WTC11 (cell line): ENCODE measurements around the gene GALNT15. TPM values are rescaled to one million over a fixed set of nuclear protein-coding genes. Genes with fewer than 3 reads are reported as not detected.

Experiments
- ATAC-seq: fragments of 200-7000 bp; cut with Tn5 transposase; 2 replicates; pipeline ENCODE4 v1.10.0; 2021; ENCODE audit warnings: mild to moderate bottlenecking, moderate library complexity
- CTCF ChIA-PET: fragments of 300-600 bp; sonication (Branson Sonifier 250); formaldehyde crosslinking; loops from one replicate; lab custom pipeline; 2021; ENCODE audit warnings: antibody characterized with exemption; lab: Charles Lee
- POLR2A ChIA-PET: fragments of 350-600 bp; sonication (Branson Sonifier 250); formaldehyde crosslinking; loops from one replicate; lab custom pipeline; 2021; ENCODE audit warnings: antibody characterized with exemption; lab: Charles Lee
- DNase-seq: peaks from one replicate; pipeline ENCODE4 v3.0.0; 2021; ENCODE audit warnings: low spot score
- H3K27ac Mint-ChIP-seq: 2 replicates; pipeline ENCODE4 v1.8.0; 2021; ENCODE audit warnings: mixed read lengths
- H3K27me3 Mint-ChIP-seq: 2 replicates; pipeline ENCODE4 v1.8.0; 2021; ENCODE audit warnings: low read depth, mild to moderate bottlenecking, moderate library complexity, mixed read lengths
- H3K36me3 Mint-ChIP-seq: 2 replicates; pipeline ENCODE4 v1.8.0; 2021; ENCODE audit warnings: mixed read lengths
- H3K4me1 Mint-ChIP-seq: 2 replicates; pipeline ENCODE4 v1.8.0; 2022; ENCODE audit warnings: mixed read lengths
- H3K4me3 Mint-ChIP-seq: 2 replicates; pipeline ENCODE4 v1.8.0; 2021; ENCODE audit warnings: mild to moderate bottlenecking, moderate library complexity, mixed read lengths
- H3K9me3 Mint-ChIP-seq: 2 replicates; pipeline ENCODE4 v1.8.0; 2021; ENCODE audit warnings: mixed read lengths
- ATF1 ChIP-seq: sonication (generic); formaldehyde crosslinking; IDR thresholded peaks from 2 replicates; pipeline ENCODE4 v1.8.1; 2023; ENCODE audit warnings: mild to moderate bottlenecking, moderate library complexity, missing genetic modification reagents
- MXD4 ChIP-seq: fragments of 250-450 bp; sonication (Bioruptor Pico); IDR thresholded peaks from 2 replicates; pipeline ENCODE4 v1.8.0; 2021; ENCODE audit warnings: mild to moderate bottlenecking, moderate library complexity, borderline replicate concordance
- NFATC4 ChIP-seq: fragments of 250-450 bp; sonication (Bioruptor Pico); IDR thresholded peaks from 2 replicates; pipeline ENCODE4 v1.9.0; 2021; ENCODE audit warnings: mild to moderate bottlenecking
- NFE2L1 ChIP-seq: sonication (generic); formaldehyde crosslinking; IDR thresholded peaks from 2 replicates; pipeline ENCODE4 v1.8.1; 2023; ENCODE audit warnings: missing genetic modification reagents
- NR1H2 ChIP-seq: sonication (generic); formaldehyde crosslinking; IDR thresholded peaks from 2 replicates; pipeline ENCODE4 v1.9.0; 2021; ENCODE audit warnings: mild to moderate bottlenecking, moderate library complexity, missing genetic modification reagents
- NR2C2 ChIP-seq: sonication (generic); formaldehyde crosslinking; IDR thresholded peaks from 2 replicates; pipeline ENCODE4 v1.8.0; 2022; ENCODE audit warnings: mild to moderate bottlenecking, missing genetic modification reagents
- SMAD4 ChIP-seq: sonication (generic); formaldehyde crosslinking; IDR thresholded peaks from 2 replicates; pipeline ENCODE4 v1.8.0; 2022; ENCODE audit warnings: mild to moderate bottlenecking, missing genetic modification reagents
- TCF7 ChIP-seq: sonication (generic); formaldehyde crosslinking; IDR thresholded peaks from 2 replicates; pipeline ENCODE4 v1.8.0; 2022; ENCODE audit warnings: mild to moderate bottlenecking, low read depth, missing genetic modification reagents, moderate library complexity
- ZNF138 ChIP-seq: sonication (generic); formaldehyde crosslinking; conservative IDR thresholded peaks from 2 replicates; pipeline ENCODE4 v1.8.1; 2022; ENCODE audit warnings: mild to moderate bottlenecking, moderate library complexity, missing genetic modification reagents
- ZNF219 ChIP-seq: sonication (generic); formaldehyde crosslinking; IDR thresholded peaks from 2 replicates; pipeline ENCODE4 v1.8.0; 2023; ENCODE audit warnings: missing genetic modification reagents, mild to moderate bottlenecking, borderline replicate concordance
- ZNF416 ChIP-seq: fragments of 250-450 bp; sonication (Bioruptor Pico); IDR thresholded peaks from 2 replicates; pipeline ENCODE4 v1.9.0; 2021; ENCODE audit warnings: mild to moderate bottlenecking, inconsistent platforms
- total RNA-seq: library from RNA; stranded (reverse); gene quantifications from 3 replicates; pipeline ENCODE4 v1.2.3, GENCODE V29; 2021
- TF ChIP-seq, protein P1 (sequence below): sonication (generic); formaldehyde crosslinking; IDR thresholded peaks from 2 replicates; pipeline ENCODE4 v1.8.1; 2023; ENCODE audit warnings: mild to moderate bottlenecking, missing genetic modification reagents
- TF ChIP-seq, protein P2 (sequence below): sonication (generic); formaldehyde crosslinking; conservative IDR thresholded peaks from 2 replicates; pipeline ENCODE4 v1.8.1; 2022; ENCODE audit warnings: mild to moderate bottlenecking, missing genetic modification reagents
- TF ChIP-seq, protein P3 (sequence below): fragments of 200-600 bp; IDR thresholded peaks from 2 replicates; pipeline ENCODE4 v1.8.0; 2022; ENCODE audit warnings: antibody characterized with exemption
- TF ChIP-seq, protein P4 (sequence below): sonication (generic); formaldehyde crosslinking; IDR thresholded peaks from 2 replicates; pipeline ENCODE4 v1.8.1; 2023; ENCODE audit warnings: mild to moderate bottlenecking, missing genetic modification reagents, moderate library complexity
- TF ChIP-seq, protein P5 (sequence below): fragments of 250-450 bp; sonication (Bioruptor Pico); IDR thresholded peaks from 2 replicates; pipeline ENCODE4 v1.9.0; 2021; ENCODE audit warnings: mild to moderate bottlenecking, borderline replicate concordance
- TF ChIP-seq, protein P6 (sequence below): fragments of 250-450 bp; sonication (Bioruptor Pico); IDR thresholded peaks from 2 replicates; pipeline ENCODE4 v1.9.0; 2021; ENCODE audit warnings: mild to moderate bottlenecking
- TF ChIP-seq, protein P7 (sequence below): sonication (generic); formaldehyde crosslinking; conservative IDR thresholded peaks from 2 replicates; pipeline ENCODE4 v1.8.1; 2023; ENCODE audit warnings: mild to moderate bottlenecking, low read depth, missing genetic modification reagents, moderate library complexity
- TF ChIP-seq, protein P8 (sequence below): sonication (generic); formaldehyde crosslinking; IDR thresholded peaks from 2 replicates; pipeline ENCODE4 v1.8.0; 2022; ENCODE audit warnings: mild to moderate bottlenecking, missing genetic modification reagents

Gene GALNT15
- total RNA-seq, 1 experiment from 2014 or later, result 0.15 TPM

DNA sequence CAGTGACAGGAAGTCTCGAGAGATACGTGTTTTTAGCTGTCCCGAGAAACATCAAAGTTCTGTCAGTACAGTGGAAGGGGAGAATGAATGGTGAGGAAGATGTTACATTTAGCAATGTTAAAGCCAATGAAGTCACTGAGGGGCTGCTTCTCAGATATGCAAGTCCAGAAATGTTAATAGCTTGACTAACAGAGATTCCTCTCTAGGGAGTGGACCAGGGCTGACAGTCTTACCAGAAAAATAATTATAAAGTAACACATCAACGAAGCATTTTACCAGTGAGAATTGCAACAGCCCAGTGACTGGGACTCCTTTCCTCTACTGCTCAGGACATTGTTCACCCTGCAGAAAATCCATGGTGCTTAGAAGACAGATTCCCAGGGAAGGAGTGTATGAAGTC is 23.9 kb downstream of the GALNT15 start (continued):
- TF ChIP-seq, protein P1, sequence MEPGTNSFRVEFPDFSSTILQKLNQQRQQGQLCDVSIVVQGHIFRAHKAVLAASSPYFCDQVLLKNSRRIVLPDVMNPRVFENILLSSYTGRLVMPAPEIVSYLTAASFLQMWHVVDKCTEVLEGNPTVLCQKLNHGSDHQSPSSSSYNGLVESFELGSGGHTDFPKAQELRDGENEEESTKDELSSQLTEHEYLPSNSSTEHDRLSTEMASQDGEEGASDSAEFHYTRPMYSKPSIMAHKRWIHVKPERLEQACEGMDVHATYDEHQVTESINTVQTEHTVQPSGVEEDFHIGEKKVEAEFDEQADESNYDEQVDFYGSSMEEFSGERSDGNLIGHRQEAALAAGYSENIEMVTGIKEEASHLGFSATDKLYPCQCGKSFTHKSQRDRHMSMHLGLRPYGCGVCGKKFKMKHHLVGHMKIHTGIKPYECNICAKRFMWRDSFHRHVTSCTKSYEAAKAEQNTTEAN (CRISPR knock-in tag), result no peak
- TF ChIP-seq, protein P2, sequence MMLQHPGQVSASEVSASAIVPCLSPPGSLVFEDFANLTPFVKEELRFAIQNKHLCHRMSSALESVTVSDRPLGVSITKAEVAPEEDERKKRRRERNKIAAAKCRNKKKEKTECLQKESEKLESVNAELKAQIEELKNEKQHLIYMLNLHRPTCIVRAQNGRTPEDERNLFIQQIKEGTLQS (CRISPR knock-in tag), result no peak
- TF ChIP-seq ATF1 (CRISPR knock-in tag), result no peak
- TF ChIP-seq, protein P3, sequence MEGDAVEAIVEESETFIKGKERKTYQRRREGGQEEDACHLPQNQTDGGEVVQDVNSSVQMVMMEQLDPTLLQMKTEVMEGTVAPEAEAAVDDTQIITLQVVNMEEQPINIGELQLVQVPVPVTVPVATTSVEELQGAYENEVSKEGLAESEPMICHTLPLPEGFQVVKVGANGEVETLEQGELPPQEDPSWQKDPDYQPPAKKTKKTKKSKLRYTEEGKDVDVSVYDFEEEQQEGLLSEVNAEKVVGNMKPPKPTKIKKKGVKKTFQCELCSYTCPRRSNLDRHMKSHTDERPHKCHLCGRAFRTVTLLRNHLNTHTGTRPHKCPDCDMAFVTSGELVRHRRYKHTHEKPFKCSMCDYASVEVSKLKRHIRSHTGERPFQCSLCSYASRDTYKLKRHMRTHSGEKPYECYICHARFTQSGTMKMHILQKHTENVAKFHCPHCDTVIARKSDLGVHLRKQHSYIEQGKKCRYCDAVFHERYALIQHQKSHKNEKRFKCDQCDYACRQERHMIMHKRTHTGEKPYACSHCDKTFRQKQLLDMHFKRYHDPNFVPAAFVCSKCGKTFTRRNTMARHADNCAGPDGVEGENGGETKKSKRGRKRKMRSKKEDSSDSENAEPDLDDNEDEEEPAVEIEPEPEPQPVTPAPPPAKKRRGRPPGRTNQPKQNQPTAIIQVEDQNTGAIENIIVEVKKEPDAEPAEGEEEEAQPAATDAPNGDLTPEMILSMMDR, result no peak

DNA sequence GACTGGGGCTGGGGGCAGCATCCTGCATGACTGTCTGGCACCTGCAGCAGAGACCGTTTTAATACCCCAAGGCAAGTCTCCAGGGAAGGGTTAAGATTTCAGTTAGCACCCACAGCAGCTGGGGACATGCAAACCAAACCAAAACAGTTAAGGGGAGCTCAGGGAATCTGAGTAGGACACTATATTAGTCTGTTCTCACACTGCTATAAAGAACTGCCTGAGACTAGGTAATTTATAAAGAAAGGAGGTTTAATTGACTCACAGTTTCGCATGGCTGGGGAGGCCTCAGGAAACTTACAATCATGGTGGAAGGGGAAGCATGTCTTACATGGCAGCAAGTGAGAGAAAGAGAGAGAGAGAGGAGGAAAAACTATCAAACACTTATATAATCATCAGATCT is 25.3 kb downstream of the GALNT15 start:
- no peak overlapping the region for H3K27ac Mint-ChIP-seq
- H3K36me3 Mint-ChIP-seq, result no peaks in the 10 kb centered on the region
- peaks cover 5% of the 10 kb centered on the region for H3K27me3 Mint-ChIP-seq
- CTCF ChIA-PET, result no interaction called here
- DNase-seq (no peak), ATAC-seq (no peak)
- peaks cover 13% of the 10 kb centered on the region for H3K4me1 Mint-ChIP-seq
- no peak overlapping the region for H3K4me3 Mint-ChIP-seq
- POLR2A ChIA-PET, result no interaction called here
- H3K9me3 Mint-ChIP-seq, result peaks cover 6% of the 10 kb centered on the region
- TF ChIP-seq NFE2L1 (no peak), ZNF138 (CRISPR knock-in tag) (no peak), NFATC4 (CRISPR knock-in tag) (no peak)
- TF ChIP-seq, protein P4, sequence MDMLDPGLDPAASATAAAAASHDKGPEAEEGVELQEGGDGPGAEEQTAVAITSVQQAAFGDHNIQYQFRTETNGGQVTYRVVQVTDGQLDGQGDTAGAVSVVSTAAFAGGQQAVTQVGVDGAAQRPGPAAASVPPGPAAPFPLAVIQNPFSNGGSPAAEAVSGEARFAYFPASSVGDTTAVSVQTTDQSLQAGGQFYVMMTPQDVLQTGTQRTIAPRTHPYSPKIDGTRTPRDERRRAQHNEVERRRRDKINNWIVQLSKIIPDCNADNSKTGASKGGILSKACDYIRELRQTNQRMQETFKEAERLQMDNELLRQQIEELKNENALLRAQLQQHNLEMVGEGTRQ, result no peak

DNA sequence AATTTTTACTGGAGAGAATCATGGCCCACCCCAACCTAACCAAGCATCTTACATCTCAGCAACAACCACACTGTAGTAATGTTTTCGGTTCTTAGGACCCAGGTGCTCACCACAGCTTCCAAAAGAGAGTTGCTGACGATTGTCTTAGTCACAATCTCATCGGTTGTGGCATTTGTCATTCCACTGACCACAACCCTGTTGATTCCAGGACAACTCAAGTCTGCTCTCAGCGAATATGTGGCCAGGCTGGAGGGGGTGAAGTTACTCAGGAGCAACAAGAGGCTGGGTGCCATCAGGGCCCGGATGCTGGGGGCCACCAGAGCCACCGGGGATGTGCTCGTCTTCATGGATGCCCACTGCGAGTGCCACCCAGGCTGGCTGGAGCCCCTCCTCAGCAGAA is 25.9 kb downstream of the GALNT15 start:
- Mint-ChIP-seq H3K4me3 (no peak overlapping the region), H3K4me1 (peaks cover 13% of the 10 kb centered on the region), H3K27me3 (peaks cover 6% of the 10 kb centered on the region), H3K36me3 (no peaks in the 10 kb centered on the region), H3K27ac (no peak overlapping the region), H3K9me3 (peaks cover 6% of the 10 kb centered on the region)
- ATAC-seq (no peak), DNase-seq (no peak)
- CTCF ChIA-PET, result no interaction called here
- POLR2A ChIA-PET, result no interaction called here
- TF ChIP-seq MXD4 (CRISPR knock-in tag) (no peak), NR2C2 (CRISPR knock-in tag) (no peak), ZNF416 (CRISPR knock-in tag) (no peak), NR1H2 (CRISPR knock-in tag) (no peak), NFE2L1 (no peak), TCF7 (no peak), SMAD4 (no peak), ZNF219 (CRISPR knock-in tag) (no peak)
- TF ChIP-seq, protein P5, sequence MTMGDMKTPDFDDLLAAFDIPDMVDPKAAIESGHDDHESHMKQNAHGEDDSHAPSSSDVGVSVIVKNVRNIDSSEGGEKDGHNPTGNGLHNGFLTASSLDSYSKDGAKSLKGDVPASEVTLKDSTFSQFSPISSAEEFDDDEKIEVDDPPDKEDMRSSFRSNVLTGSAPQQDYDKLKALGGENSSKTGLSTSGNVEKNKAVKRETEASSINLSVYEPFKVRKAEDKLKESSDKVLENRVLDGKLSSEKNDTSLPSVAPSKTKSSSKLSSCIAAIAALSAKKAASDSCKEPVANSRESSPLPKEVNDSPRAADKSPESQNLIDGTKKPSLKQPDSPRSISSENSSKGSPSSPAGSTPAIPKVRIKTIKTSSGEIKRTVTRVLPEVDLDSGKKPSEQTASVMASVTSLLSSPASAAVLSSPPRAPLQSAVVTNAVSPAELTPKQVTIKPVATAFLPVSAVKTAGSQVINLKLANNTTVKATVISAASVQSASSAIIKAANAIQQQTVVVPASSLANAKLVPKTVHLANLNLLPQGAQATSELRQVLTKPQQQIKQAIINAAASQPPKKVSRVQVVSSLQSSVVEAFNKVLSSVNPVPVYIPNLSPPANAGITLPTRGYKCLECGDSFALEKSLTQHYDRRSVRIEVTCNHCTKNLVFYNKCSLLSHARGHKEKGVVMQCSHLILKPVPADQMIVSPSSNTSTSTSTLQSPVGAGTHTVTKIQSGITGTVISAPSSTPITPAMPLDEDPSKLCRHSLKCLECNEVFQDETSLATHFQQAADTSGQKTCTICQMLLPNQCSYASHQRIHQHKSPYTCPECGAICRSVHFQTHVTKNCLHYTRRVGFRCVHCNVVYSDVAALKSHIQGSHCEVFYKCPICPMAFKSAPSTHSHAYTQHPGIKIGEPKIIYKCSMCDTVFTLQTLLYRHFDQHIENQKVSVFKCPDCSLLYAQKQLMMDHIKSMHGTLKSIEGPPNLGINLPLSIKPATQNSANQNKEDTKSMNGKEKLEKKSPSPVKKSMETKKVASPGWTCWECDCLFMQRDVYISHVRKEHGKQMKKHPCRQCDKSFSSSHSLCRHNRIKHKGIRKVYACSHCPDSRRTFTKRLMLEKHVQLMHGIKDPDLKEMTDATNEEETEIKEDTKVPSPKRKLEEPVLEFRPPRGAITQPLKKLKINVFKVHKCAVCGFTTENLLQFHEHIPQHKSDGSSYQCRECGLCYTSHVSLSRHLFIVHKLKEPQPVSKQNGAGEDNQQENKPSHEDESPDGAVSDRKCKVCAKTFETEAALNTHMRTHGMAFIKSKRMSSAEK (CRISPR knock-in tag), result no peak
- TF ChIP-seq, protein P6, sequence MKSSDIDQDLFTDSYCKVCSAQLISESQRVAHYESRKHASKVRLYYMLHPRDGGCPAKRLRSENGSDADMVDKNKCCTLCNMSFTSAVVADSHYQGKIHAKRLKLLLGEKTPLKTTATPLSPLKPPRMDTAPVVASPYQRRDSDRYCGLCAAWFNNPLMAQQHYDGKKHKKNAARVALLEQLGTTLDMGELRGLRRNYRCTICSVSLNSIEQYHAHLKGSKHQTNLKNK (CRISPR knock-in tag), result no peak
- TF ChIP-seq, protein P7, sequence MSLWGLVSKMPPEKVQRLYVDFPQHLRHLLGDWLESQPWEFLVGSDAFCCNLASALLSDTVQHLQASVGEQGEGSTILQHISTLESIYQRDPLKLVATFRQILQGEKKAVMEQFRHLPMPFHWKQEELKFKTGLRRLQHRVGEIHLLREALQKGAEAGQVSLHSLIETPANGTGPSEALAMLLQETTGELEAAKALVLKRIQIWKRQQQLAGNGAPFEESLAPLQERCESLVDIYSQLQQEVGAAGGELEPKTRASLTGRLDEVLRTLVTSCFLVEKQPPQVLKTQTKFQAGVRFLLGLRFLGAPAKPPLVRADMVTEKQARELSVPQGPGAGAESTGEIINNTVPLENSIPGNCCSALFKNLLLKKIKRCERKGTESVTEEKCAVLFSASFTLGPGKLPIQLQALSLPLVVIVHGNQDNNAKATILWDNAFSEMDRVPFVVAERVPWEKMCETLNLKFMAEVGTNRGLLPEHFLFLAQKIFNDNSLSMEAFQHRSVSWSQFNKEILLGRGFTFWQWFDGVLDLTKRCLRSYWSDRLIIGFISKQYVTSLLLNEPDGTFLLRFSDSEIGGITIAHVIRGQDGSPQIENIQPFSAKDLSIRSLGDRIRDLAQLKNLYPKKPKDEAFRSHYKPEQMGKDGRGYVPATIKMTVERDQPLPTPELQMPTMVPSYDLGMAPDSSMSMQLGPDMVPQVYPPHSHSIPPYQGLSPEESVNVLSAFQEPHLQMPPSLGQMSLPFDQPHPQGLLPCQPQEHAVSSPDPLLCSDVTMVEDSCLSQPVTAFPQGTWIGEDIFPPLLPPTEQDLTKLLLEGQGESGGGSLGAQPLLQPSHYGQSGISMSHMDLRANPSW (CRISPR knock-in tag), result no peak
- TF ChIP-seq, protein P8, sequence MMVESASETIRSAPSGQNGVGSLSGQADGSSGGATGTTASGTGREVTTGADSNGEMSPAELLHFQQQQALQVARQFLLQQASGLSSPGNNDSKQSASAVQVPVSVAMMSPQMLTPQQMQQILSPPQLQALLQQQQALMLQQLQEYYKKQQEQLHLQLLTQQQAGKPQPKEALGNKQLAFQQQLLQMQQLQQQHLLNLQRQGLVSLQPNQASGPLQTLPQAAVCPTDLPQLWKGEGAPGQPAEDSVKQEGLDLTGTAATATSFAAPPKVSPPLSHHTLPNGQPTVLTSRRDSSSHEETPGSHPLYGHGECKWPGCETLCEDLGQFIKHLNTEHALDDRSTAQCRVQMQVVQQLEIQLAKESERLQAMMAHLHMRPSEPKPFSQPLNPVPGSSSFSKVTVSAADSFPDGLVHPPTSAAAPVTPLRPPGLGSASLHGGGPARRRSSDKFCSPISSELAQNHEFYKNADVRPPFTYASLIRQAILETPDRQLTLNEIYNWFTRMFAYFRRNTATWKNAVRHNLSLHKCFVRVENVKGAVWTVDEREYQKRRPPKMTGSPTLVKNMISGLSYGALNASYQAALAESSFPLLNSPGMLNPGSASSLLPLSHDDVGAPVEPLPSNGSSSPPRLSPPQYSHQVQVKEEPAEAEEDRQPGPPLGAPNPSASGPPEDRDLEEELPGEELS, result no peak
